GM23338 (cell line): ENCODE data around the gene PSMD4. TPM values are rescaled to one million over a fixed set of nuclear protein-coding genes. Genes with fewer than 3 reads are reported as not detected.

Experiments used
- CREB1 ChIP-seq: fragments of 250-450 bp; sonication (Bioruptor Pico); IDR thresholded peaks from 2 replicates; pipeline ENCODE4 v1.5.0; 2020; ENCODE audit warnings: low read depth, mild to moderate bottlenecking, moderate library complexity
- EZH2 ChIP-seq: fragments of 200-600 bp; sonication (generic); IDR thresholded peaks from one replicate; pipeline ENCODE4 v1.8.0; 2017; ENCODE audit warnings: antibody characterized with exemption, mild to moderate bottlenecking, low read depth; ENCODE audit not compliant: unreplicated experiment
- NANOG ChIP-seq: IDR thresholded peaks from 2 replicates; pipeline ENCODE4 v1.6.1; 2016; ENCODE audit warnings: antibody characterized with exemption, borderline replicate concordance
- ZNF331 ChIP-seq: fragments of 250-450 bp; sonication (Bioruptor Pico); IDR thresholded peaks from 2 replicates; pipeline ENCODE4 v1.5.0; 2020; ENCODE audit warnings: low read depth, mild to moderate bottlenecking, moderate library complexity
- polyA plus RNA-seq: library from polyadenylated mRNA; unstranded; fragments of >200 nt; fragmentation: Nextera tagmentation; extraction: Ambion mirVana; gene quantifications from 2 replicates; pipeline ENCODE4 v1.2.1, GENCODE V29; 2016
- total RNA-seq: library from RNA; depleted of rRNA; stranded (reverse); fragments of >200 nt; shearing (Covaris generic); gene quantifications from 2 replicates; pipeline ENCODE4 v1.2.3, GENCODE V29; 2014
- TF ChIP-seq, protein P1 (sequence below): fragments of 250-450 bp; sonication (Bioruptor Pico); IDR thresholded peaks from 2 replicates; pipeline ENCODE4 v1.5.0; 2020; ENCODE audit warnings: mild to moderate bottlenecking, moderate library complexity
- TF ChIP-seq, protein P2 (sequence below): IDR thresholded peaks from one replicate; pipeline ENCODE4 v1.6.1; 2018; ENCODE audit warnings: antibody characterized with exemption; ENCODE audit not compliant: unreplicated experiment

The PSMD4 gene
- total and polyA plus RNA-seq, 2 experiments from 2014 or later = 171 to 235 TPM

DNA sequence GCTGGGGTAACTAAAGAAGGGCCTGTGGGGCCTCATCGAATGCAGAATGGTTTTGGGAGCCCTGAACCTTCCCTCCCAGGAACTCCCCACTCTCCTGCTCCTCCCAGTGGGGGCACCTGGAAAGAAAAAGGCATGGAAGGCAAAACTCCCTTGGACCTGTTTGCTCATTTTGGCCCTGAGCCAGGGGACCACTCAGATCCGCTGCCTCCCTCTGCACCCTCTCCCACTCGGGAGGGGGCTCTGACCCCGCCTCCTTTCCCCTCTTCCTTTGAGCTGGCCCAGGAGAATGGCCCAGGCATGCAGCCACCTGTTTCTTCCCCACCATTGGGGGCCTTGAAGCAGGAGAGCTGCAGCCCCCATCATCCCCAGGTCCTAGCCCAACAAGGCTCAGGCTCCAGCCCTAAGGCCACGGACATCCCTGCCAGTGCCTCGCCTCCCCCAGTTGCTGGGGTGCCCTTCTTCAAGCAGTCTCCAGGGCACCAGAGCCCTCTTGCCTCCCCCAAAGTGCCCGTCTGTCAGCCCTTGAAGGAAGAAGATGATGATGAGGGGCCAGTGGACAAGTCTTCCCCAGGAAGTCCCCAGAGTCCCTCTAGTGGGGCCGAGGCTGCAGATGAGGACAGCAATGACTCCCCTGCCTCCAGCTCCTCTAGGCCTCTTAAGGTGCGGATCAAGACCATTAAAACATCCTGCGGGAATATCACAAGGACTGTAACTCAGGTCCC is 32.2 kb downstream of the PSMD4 start (continued):
- TF ChIP-seq, protein P1, sequence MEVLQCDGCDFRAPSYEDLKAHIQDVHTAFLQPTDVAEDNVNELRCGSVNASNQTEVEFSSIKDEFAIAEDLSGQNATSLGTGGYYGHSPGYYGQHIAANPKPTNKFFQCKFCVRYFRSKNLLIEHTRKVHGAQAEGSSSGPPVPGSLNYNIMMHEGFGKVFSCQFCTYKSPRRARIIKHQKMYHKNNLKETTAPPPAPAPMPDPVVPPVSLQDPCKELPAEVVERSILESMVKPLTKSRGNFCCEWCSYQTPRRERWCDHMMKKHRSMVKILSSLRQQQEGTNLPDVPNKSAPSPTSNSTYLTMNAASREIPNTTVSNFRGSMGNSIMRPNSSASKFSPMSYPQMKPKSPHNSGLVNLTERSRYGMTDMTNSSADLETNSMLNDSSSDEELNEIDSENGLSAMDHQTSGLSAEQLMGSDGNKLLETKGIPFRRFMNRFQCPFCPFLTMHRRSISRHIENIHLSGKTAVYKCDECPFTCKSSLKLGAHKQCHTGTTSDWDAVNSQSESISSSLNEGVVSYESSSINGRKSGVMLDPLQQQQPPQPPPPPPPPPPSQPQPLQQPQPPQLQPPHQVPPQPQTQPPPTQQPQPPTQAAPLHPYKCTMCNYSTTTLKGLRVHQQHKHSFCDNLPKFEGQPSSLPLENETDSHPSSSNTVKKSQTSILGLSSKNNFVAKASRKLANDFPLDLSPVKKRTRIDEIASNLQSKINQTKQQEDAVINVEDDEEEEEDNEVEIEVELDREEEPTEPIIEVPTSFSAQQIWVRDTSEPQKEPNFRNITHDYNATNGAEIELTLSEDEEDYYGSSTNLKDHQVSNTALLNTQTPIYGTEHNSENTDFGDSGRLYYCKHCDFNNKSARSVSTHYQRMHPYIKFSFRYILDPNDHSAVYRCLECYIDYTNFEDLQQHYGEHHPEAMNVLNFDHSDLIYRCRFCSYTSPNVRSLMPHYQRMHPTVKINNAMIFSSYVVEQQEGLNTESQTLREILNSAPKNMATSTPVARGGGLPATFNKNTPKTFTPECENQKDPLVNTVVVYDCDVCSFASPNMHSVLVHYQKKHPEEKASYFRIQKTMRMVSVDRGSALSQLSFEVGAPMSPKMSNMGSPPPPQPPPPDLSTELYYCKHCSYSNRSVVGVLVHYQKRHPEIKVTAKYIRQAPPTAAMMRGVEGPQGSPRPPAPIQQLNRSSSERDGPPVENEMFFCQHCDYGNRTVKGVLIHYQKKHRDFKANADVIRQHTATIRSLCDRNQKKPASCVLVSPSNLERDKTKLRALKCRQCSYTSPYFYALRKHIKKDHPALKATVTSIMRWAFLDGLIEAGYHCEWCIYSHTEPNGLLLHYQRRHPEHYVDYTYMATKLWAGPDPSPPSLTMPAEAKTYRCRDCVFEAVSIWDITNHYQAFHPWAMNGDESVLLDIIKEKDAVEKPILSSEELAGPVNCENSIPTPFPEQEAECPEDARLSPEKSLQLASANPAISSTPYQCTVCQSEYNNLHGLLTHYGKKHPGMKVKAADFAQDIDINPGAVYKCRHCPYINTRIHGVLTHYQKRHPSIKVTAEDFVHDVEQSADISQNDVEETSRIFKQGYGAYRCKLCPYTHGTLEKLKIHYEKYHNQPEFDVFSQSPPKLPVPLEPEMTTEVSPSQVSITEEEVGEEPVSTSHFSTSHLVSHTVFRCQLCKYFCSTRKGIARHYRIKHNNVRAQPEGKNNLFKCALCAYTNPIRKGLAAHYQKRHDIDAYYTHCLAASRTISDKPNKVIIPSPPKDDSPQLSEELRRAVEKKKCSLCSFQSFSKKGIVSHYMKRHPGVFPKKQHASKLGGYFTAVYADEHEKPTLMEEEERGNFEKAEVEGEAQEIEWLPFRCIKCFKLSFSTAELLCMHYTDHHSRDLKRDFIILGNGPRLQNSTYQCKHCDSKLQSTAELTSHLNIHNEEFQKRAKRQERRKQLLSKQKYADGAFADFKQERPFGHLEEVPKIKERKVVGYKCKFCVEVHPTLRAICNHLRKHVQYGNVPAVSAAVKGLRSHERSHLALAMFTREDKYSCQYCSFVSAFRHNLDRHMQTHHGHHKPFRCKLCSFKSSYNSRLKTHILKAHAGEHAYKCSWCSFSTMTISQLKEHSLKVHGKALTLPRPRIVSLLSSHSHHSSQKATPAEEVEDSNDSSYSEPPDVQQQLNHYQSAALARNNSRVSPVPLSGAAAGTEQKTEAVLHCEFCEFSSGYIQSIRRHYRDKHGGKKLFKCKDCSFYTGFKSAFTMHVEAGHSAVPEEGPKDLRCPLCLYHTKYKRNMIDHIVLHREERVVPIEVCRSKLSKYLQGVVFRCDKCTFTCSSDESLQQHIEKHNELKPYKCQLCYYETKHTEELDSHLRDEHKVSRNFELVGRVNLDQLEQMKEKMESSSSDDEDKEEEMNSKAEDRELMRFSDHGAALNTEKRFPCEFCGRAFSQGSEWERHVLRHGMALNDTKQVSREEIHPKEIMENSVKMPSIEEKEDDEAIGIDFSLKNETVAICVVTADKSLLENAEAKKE (CRISPR knock-in tag) = no peak
- TF ChIP-seq ZNF331 (CRISPR knock-in tag) = no peak
- no peak for TF ChIP-seq NANOG
- TF ChIP-seq CREB1 (CRISPR knock-in tag) = no peak
- no peak for TF ChIP-seq EZH2
- TF ChIP-seq, protein P2, sequence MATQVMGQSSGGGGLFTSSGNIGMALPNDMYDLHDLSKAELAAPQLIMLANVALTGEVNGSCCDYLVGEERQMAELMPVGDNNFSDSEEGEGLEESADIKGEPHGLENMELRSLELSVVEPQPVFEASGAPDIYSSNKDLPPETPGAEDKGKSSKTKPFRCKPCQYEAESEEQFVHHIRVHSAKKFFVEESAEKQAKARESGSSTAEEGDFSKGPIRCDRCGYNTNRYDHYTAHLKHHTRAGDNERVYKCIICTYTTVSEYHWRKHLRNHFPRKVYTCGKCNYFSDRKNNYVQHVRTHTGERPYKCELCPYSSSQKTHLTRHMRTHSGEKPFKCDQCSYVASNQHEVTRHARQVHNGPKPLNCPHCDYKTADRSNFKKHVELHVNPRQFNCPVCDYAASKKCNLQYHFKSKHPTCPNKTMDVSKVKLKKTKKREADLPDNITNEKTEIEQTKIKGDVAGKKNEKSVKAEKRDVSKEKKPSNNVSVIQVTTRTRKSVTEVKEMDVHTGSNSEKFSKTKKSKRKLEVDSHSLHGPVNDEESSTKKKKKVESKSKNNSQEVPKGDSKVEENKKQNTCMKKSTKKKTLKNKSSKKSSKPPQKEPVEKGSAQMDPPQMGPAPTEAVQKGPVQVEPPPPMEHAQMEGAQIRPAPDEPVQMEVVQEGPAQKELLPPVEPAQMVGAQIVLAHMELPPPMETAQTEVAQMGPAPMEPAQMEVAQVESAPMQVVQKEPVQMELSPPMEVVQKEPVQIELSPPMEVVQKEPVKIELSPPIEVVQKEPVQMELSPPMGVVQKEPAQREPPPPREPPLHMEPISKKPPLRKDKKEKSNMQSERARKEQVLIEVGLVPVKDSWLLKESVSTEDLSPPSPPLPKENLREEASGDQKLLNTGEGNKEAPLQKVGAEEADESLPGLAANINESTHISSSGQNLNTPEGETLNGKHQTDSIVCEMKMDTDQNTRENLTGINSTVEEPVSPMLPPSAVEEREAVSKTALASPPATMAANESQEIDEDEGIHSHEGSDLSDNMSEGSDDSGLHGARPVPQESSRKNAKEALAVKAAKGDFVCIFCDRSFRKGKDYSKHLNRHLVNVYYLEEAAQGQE = no peak
